Measurements from ENCODE around the gene NTM. TPM values are rescaled to one million over a fixed set of nuclear protein-coding genes. Genes with fewer than 3 reads are reported as not detected.
"Not testable (repeated sequence)": the region's sequence is repeated elsewhere in the genome, so short reads cannot be mapped to it uniquely, and the experiment has no call there.

The NTM gene
- total RNA-seq, 2 donors from 2014 or later, result not detected

DNA sequence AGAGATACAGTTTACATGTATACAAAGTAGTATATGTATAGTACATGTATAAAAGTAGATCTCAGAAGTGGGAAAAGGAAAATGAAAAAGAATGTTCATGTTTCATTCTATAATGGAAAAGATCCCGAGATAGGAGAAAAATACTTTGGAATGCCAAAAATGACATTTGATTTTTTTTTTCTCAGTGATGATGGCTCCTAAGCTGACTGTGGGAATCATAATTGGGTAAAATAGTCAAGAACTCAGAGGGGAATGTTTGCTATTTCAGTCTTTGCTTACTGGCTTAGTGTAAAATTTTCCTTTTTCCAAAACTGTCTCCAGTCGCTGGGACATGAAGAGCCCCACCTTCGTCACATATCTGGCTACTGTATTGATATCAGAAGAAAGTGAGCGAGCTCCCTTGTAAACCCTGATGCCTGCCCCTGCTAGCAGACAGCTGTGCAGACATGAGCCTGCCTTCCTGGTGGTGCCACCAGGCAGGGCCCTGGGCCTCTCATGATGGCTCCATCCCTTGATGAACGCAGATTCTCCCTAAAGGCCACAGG, 944.6 kb downstream of the NTM start:
- Histone ChIP-seq H3K4me3 (no peak overlapping the region), H3K9me3 (no peaks in the 10 kb centered on the region), H3K36me3 (no peaks in the 10 kb centered on the region), H3K4me1 (ENCODE audit: control insufficient read depth in 1 of 2, low read depth in 2 of 2) (no peaks in the 10 kb centered on the region), H3K27ac (no peak overlapping the region), H3K27me3 (replicated peaks; ENCODE audit: insufficient read depth) (no peaks in the 10 kb centered on the region)
- TF ChIP-seq, protein P1, sequence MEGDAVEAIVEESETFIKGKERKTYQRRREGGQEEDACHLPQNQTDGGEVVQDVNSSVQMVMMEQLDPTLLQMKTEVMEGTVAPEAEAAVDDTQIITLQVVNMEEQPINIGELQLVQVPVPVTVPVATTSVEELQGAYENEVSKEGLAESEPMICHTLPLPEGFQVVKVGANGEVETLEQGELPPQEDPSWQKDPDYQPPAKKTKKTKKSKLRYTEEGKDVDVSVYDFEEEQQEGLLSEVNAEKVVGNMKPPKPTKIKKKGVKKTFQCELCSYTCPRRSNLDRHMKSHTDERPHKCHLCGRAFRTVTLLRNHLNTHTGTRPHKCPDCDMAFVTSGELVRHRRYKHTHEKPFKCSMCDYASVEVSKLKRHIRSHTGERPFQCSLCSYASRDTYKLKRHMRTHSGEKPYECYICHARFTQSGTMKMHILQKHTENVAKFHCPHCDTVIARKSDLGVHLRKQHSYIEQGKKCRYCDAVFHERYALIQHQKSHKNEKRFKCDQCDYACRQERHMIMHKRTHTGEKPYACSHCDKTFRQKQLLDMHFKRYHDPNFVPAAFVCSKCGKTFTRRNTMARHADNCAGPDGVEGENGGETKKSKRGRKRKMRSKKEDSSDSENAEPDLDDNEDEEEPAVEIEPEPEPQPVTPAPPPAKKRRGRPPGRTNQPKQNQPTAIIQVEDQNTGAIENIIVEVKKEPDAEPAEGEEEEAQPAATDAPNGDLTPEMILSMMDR (IDR thresholded peaks at IDR 0.05), result no peak
- DNase-seq (ENCODE audit: low spot score), result no peak
- no peak for ATAC-seq (ENCODE audit: insufficient number of reproducible peaks, low FRiP score, low read depth)

DNA sequence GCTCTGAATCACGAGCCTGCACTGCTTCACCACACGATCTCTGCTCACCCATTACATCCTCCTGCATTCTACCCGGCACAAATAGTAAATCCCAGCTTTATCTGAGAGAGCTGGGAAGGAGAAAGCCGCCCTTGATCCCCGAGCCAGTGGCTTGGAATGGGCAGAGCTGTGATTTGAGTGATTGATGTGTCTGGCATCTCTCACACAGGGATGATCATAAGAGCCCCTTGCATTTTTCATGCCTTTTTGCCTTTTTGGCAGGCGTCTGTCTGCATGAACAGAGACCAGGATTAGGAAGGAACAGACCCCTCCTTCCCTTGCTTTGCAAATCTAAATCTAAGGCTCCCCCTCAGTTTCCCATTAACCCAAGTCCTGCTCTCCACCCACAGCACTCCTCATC, 945.3 kb downstream of the NTM start:
- Histone ChIP-seq H3K27me3 (replicated peaks; ENCODE audit: insufficient read depth) (no peaks in the 10 kb centered on the region), H3K4me3 (no peak overlapping the region), H3K36me3 (no peaks in the 10 kb centered on the region), H3K4me1 (ENCODE audit: control insufficient read depth in 1 of 2, low read depth in 2 of 2) (no peaks in the 10 kb centered on the region), H3K9me3 (no peaks in the 10 kb centered on the region), H3K27ac (no peak overlapping the region)
- TF ChIP-seq, protein P1 (IDR thresholded peaks at IDR 0.05), result no peak
- ATAC-seq (ENCODE audit: insufficient number of reproducible peaks, low FRiP score, low read depth), result no peak
- DNase-seq (ENCODE audit: low spot score), result no peak

DNA sequence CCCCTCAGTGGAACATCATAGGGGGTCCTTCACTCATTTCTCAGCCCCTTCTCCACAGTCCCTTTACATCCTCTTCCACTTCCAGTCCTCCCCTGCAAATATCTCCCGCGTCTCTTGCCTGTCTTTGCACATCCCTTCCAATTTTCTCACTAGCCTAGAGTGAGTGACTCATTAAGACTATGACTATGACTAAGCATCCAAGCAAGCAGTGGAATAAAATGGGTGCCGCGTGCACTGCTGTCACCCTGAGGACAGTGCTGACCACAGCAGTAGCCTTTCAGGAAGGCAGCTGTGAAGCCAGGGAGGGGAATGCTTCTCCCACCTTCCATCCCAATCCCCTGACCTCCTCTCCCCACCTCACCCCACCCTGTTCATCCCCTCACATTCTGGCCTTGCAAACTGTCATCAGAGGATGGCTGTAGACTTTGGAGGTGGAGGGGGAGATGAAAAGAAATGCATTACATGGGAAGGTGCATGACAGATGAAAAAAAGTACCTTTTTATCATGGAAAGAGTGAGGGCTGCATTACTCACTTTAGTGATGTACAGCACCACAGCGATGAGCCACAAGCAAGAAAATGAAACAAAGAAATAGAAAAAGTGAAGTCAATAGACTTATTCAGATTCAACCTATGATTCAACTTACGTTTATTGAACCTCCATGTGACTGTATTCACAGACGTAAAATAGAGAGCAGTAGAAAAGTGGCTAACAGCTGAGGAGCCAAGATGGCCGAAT, 948.2 kb downstream of the NTM start:
- no peak for ATAC-seq (ENCODE audit: insufficient number of reproducible peaks, low FRiP score, low read depth)
- TF ChIP-seq, protein P1 (IDR thresholded peaks at IDR 0.05), result no peak
- Histone ChIP-seq H3K36me3 (no peaks in the 10 kb centered on the region), H3K4me1 (ENCODE audit: control insufficient read depth in 1 of 2, low read depth in 2 of 2) (no peaks in the 10 kb centered on the region), H3K4me3 (no peak overlapping the region), H3K9me3 (no peaks in the 10 kb centered on the region), H3K27ac (no peak overlapping the region), H3K27me3 (replicated peaks; ENCODE audit: insufficient read depth) (no peaks in the 10 kb centered on the region)
- no peak for DNase-seq (ENCODE audit: low spot score)

DNA sequence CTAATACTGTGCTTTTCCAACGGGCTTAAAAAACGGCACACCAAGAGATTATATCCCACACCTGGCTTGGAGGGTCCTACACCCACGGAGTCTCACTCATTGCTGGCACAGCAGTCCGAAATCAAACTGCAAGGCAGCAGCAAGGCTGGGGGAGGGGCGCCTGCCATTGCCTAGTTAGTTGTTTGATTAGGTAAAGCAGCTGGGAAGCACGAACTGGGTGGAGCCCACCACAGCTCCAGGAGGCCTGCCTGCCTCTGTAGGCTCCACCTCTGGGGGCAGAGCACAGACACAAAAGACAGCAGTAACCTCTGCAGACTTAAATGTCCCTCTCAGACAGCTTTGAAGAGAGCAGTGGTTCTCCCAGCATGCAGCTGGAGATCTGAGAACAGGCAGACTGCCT, 949.0 kb downstream of the NTM start:
- not testable (repeated sequence) for H3K4me1 ChIP-seq (ENCODE audit: control insufficient read depth in 1 of 2, low read depth in 2 of 2); H3K4me3 ChIP-seq; H3K27me3 ChIP-seq (replicated peaks; ENCODE audit: insufficient read depth); H3K27ac ChIP-seq; H3K36me3 ChIP-seq; DNase-seq (ENCODE audit: low spot score); ATAC-seq (ENCODE audit: insufficient number of reproducible peaks, low FRiP score, low read depth); H3K9me3 ChIP-seq

DNA sequence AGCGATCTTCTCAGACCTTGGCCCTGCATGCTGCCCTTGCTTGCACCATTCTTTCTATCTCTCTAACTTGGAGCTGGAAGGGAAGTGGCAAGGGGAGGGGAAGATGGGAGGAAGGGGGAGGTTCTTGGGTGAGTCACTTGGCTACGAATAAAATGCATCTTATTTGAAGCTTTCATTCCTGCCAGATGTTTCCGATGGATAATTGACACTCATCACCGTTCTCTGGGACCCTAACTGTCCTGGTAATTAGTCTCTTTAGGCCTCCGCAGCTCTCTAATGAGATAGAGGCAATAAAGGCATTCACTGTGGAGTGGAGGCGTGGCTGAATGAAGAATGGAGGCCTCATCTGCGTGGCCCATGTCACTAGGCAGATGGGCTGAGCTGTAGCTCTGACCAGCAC, 960.1 kb downstream of the NTM start:
- DNase-seq (ENCODE audit: low spot score), result no peak
- Histone ChIP-seq H3K36me3 (no peaks in the 10 kb centered on the region), H3K4me1 (ENCODE audit: control insufficient read depth in 1 of 2, low read depth in 2 of 2) (no peaks in the 10 kb centered on the region), H3K4me3 (no peak overlapping the region), H3K27ac (no peak overlapping the region), H3K9me3 (no peaks in the 10 kb centered on the region), H3K27me3 (replicated peaks; ENCODE audit: insufficient read depth) (no peaks in the 10 kb centered on the region)
- TF ChIP-seq, protein P1 (IDR thresholded peaks at IDR 0.05), result no peak
- ATAC-seq (ENCODE audit: insufficient number of reproducible peaks, low FRiP score, low read depth), result no peak
